GM12878 (cell line): ENCODE results near the gene AADACL2. TPM values are rescaled to one million over a fixed set of nuclear protein-coding genes. Genes with fewer than 3 reads are reported as not detected.

Source experiments
- ESRRA ChIP-seq: IDR thresholded peaks from 2 replicates; pipeline ENCODE4 v1.6.1; 2012; ENCODE audit warnings: mild to moderate bottlenecking, low read length, improper control_type of control experiment
- NKRF ChIP-seq: fragments of 450-650 bp; conservative IDR thresholded peaks from 2 replicates; pipeline ENCODE4 v1.6.1; 2017; ENCODE audit warnings: mild to moderate bottlenecking, moderate library complexity
- RBBP5 ChIP-seq: fragments of 200-600 bp; sonication (generic); conservative IDR thresholded peaks from 2 replicates; pipeline ENCODE4 v1.6.1; 2016
- SUPT20H ChIP-seq: IDR thresholded peaks from 2 replicates; pipeline ENCODE4 v1.6.1; 2011; ENCODE audit warnings: low read depth, mild to moderate bottlenecking, low read length, moderate library complexity, borderline replicate concordance; ENCODE audit not compliant: control insufficient read depth
- TBL1XR1 ChIP-seq: IDR thresholded peaks from 2 replicates; pipeline ENCODE4 v1.6.1; 2012; ENCODE audit warnings: low read depth, low read length, improper control_type of control experiment
- ZBTB11 ChIP-seq: fragments of 450-650 bp; formaldehyde crosslinking; IDR thresholded peaks from 2 replicates; pipeline ENCODE4 v1.5.0; 2022; ENCODE audit warnings: mild to moderate bottlenecking, missing genetic modification characterization
- polyA plus RNA-seq, 11 experiments: library from polyadenylated mRNA; depleted of rRNA in 4 of 11; unstranded in 6 of 11; stranded (reverse) in 5 of 11; fragments of >200 nt; fragmentation: Nextera tagmentation in 4 of 11; fragmentation: Illumina TruSeq in 1 of 11; extraction: Ambion mirVana in 4 of 11; extraction: Trizol in 1 of 11; gene quantifications; 1 replicate in 1 of 11; 2 replicates in 10 of 11; pipeline versions ENCODE4 v1.2.1 to v1.2.3, GENCODE V29; 2011 to 2016; ENCODE audit warnings: inconsistent platforms in 2 of 11, missing spikeins in 2 of 11, low read depth in 1 of 11
- total RNA-seq, 4 experiments: library from RNA; depleted of rRNA in 3 of 4; stranded (reverse); fragments of >200 nt in 3 of 4; fragmentation: Illumina TruSeq in 1 of 4; extraction: Trizol in 1 of 4; gene quantifications; 2 replicates each; pipeline versions ENCODE4 v1.2.1 to v1.2.3, GENCODE V29; 2013 to 2021
- TF ChIP-seq, protein P1 (sequence below): fragments of 450-650 bp; IDR thresholded peaks from 2 replicates; pipeline ENCODE4 v1.6.1; 2017; ENCODE audit warnings: mild to moderate bottlenecking, moderate library complexity

The AADACL2 gene
- total and polyA plus RNA-seq, 10 of the 15 experiments (the other 5 are each of a cell fraction or from before 2014, with no cell fraction given): not detected

DNA sequence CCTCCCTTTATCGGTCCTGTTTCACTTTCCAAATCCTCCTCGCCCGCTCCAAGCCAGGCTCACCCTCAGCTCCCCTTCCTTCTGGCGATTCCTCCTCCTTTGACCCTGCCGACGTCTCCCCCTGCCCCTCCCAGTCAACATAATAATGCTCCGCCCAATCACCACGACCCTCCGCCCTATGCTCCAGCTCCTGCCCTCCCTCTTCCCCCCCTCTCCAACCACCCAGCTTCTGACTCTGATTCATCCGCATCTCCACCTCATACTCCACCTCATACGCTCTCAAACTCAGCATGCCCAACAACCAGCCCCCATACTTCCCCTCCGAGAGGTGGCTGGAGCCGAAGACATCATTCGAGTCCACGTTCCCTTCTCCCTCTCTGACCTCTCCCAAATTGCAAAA is 73.1 kb downstream of the AADACL2 start (continued):
- TF ChIP-seq ZBTB11 (CRISPR knock-in tag) (no peak), NKRF (no peak), RBBP5 (no peak), TBL1XR1 (no peak), ESRRA (no peak), SUPT20H (no peak)
- TF ChIP-seq, protein P1, sequence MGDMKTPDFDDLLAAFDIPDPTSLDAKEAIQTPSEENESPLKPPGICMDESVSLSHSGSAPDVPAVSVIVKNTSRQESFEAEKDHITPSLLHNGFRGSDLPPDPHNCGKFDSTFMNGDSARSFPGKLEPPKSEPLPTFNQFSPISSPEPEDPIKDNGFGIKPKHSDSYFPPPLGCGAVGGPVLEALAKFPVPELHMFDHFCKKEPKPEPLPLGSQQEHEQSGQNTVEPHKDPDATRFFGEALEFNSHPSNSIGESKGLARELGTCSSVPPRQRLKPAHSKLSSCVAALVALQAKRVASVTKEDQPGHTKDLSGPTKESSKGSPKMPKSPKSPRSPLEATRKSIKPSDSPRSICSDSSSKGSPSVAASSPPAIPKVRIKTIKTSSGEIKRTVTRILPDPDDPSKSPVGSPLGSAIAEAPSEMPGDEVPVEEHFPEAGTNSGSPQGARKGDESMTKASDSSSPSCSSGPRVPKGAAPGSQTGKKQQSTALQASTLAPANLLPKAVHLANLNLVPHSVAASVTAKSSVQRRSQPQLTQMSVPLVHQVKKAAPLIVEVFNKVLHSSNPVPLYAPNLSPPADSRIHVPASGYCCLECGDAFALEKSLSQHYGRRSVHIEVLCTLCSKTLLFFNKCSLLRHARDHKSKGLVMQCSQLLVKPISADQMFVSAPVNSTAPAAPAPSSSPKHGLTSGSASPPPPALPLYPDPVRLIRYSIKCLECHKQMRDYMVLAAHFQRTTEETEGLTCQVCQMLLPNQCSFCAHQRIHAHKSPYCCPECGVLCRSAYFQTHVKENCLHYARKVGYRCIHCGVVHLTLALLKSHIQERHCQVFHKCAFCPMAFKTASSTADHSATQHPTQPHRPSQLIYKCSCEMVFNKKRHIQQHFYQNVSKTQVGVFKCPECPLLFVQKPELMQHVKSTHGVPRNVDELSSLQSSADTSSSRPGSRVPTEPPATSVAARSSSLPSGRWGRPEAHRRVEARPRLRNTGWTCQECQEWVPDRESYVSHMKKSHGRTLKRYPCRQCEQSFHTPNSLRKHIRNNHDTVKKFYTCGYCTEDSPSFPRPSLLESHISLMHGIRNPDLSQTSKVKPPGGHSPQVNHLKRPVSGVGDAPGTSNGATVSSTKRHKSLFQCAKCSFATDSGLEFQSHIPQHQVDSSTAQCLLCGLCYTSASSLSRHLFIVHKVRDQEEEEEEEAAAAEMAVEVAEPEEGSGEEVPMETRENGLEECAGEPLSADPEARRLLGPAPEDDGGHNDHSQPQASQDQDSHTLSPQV: no peak

Other genes starting within 250 kb of the AADACL2 start
- not detected in 2 replicates for gene AADAC, start 80.2 kb downstream of the AADACL2 start, total RNA-seq (2014; rRNA removed)
- not detected in 2 replicates for gene AADAC, start 80.2 kb downstream of the AADACL2 start, total RNA-seq (2014; rRNA removed; fragmentation: Illumina TruSeq; extraction: Trizol)
- 0.13 TPM in 1 of 2 replicates, not detected in the other for gene AADAC, start 80.2 kb downstream of the AADACL2 start, total RNA-seq (2021)
- not detected in 2 replicates for gene AADAC, start 80.2 kb downstream of the AADACL2 start, polyA plus RNA-seq (2011; rRNA removed)
- gene AADAC, start 80.2 kb downstream of the AADACL2 start, polyA plus RNA-seq (2014; fragmentation: Illumina TruSeq; extraction: Trizol): not detected in 2 replicates
- gene AADAC, start 80.2 kb downstream of the AADACL2 start, polyA plus RNA-seq (2014; fragmentation: Nextera tagmentation; extraction: Ambion mirVana): not detected
- gene AADAC, start 80.2 kb downstream of the AADACL2 start, polyA plus RNA-seq (2014; rRNA removed): not detected in 2 replicates
- not detected for gene AADAC, start 80.2 kb downstream of the AADACL2 start, polyA plus RNA-seq (2016; fragmentation: Nextera tagmentation; extraction: Ambion mirVana)
- gene SUCNR1, start 139.7 kb downstream of the AADACL2 start, total RNA-seq (2014; rRNA removed): 0.06 and 0.16 TPM in 2 replicates
- 0.09 TPM in 2 replicates for gene SUCNR1, start 139.7 kb downstream of the AADACL2 start, total RNA-seq (2014; rRNA removed; fragmentation: Illumina TruSeq; extraction: Trizol)
- gene SUCNR1, start 139.7 kb downstream of the AADACL2 start, total RNA-seq (2021): 0.08 TPM in 1 of 2 replicates, not detected in the other
- gene SUCNR1, start 139.7 kb downstream of the AADACL2 start, polyA plus RNA-seq (2011; rRNA removed): 0.07 and 0.11 TPM in 2 replicates
- gene SUCNR1, start 139.7 kb downstream of the AADACL2 start, polyA plus RNA-seq (2014; fragmentation: Illumina TruSeq; extraction: Trizol): 0.05 and 0.12 TPM in 2 replicates
- under 1 TPM in 1 of 2 experiments, not detected in 1; 0.05 TPM for gene SUCNR1, start 139.7 kb downstream of the AADACL2 start, polyA plus RNA-seq (2014; fragmentation: Nextera tagmentation; extraction: Ambion mirVana)
- gene SUCNR1, start 139.7 kb downstream of the AADACL2 start, polyA plus RNA-seq (2014; rRNA removed): 0.03 and 0.09 TPM in 2 replicates
- gene SUCNR1, start 139.7 kb downstream of the AADACL2 start, polyA plus RNA-seq (2016; fragmentation: Nextera tagmentation; extraction: Ambion mirVana): not detected